Amniotic stem cell (primary cell): ENCODE results near the gene COL18A1.
"Not testable (repeated sequence)": the region's sequence is repeated elsewhere in the genome, so short reads cannot be mapped to it uniquely, and the experiment has no call there.

ENCODE experiments used
- DNase-seq: peaks from one replicate; lab custom pipeline; 2025; lab: John Stamatoyannopoulos, UW

COL18A1 gene

GRCh38 chr21:45522986-45523385, 118.0 kb downstream of the COL18A1 start:
- no peak for DNase-seq

DNA sequence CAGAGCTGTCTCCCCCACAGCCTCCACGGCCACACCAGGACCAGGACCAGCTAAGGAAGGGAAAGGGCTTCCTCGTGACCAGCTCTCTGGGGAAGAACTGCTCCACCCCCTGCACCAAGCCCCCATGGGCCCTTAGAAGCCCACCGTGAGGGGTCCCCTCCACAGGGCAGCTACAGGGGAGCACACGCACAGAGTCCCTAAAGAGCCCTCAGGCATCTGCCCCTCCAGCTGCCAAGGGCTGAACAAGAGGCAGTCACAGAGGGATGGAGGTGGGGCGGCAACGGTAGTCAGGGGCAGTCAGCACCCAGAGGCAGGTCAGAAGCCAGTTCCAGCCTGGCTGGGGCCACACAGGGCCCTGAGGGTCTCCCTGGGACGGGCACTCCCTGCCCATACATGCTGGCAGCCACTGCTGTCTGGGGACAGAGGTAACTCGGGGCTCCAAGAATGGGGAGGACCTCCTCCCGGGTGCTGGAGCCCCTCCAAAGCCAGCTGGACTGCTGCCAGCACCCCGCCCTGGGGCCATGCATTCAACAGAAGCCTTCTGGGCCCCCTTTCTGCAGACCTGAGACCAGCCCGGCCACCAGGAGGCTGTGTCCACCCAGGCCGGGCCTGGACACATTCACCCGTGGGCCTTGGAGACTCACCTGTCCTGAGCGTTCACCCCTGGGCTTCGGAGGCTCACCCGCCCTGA, 118.6 kb downstream of the COL18A1 start:
- DNase-seq: no peak

GRCh38 chr21:45524756-45525152, 119.8 kb downstream of the COL18A1 start:
- no peak for DNase-seq

- DNase-seq: no peak
These were observed 120.4 kb downstream of the COL18A1 start for GRCh38 chr21:45525153-45525909.

DNA sequence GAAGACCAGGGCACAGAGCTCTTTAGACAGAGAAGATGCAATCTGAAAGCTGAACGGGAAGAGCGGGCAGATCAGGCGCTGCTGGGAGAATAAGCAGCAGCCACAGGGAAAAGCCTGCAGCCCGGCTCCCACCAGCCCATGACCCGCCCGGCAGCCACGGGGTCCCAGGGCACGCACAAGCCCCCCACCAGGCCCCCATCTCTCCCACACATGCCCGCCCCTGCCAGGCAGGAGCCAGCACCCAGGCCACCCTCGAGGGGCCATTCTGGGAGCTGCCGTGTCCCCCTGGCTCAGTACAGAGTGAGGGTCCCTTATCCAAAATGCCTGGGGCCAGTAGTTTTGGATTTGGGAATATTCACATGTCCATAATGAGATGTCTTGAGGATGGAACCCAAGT, 120.9 kb downstream of the COL18A1 start:
- DNase-seq: no peak

DNA sequence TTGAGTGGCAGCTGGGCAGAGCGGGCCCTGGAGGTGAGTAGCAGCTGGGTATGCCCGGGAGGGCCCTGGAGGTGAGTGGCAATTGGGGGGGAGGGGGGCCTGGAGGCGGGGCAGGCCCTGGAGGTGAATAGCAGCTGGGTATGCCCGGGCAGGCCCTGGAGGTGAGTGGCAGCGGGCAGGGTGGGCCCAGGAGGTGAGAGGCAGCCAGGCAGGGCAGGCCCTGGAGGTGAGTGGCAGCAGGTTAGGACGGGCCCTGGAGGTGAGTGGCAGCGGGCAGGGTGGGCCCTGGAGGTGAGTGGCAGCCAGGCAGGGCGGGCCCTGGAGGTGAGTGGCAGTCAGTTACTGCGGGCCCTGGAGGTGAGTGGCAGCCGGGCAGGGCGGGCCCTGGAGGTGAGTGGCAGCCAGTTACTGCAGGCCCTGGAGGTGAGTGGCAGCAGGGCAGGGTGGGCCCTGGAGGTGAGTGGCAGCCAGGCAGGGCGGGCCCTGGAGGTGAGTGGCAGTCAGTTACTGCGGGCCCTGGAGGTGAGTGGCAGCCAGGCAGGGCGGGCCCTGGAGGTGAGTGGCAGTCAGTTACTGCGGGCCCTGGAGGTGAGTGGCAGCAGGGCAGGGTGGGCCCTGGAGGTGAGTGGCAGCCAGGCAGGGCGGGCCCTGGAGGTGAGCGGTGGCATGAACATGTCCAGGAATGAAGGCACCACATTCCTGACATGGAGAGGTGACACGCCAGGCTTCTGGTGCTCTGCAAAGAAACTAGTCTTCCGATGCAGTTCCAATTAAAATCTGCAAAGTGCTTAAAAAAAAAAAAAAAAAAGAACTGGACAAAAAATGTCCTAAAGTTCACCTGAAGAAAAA, 122.4 kb downstream of the COL18A1 start:
- not testable (repeated sequence) for DNase-seq

DNA sequence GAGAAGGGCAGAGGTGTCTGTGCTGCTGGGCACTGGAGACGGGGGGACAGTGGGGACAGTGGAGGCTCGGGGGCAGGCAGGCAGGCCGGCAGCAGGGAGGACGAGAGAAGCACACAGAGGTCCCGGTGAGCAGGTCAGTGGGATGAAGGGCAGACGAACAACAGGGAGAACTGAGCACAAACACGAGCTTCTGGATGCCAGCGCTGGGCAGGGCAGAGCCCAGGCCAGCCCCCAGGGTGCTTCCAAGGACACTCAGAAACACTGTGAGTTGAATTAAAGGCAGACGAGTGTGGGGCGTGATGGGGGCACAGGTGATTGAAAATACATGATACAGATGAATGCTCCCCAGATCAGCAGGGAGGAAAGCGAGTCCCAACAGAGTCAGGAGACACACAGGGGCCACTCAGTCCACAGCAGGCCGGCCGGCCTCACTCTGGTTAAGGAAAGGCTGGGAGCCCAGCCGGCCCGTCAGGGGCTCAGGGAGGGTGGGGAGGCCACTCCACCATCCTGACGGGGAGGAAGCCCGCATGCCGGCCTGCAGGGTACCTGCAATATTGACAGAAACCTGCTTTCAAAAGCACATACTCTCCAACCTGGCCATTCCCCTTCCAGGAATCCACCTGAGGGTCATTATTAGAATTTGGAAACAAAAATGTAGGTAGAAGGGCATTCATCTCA, 123.2 kb downstream of the COL18A1 start:
- DNase-seq: no peak

GRCh38 chr21:45528981-45529784, 124.2 kb downstream of the COL18A1 start:
- no peak for DNase-seq

DNA sequence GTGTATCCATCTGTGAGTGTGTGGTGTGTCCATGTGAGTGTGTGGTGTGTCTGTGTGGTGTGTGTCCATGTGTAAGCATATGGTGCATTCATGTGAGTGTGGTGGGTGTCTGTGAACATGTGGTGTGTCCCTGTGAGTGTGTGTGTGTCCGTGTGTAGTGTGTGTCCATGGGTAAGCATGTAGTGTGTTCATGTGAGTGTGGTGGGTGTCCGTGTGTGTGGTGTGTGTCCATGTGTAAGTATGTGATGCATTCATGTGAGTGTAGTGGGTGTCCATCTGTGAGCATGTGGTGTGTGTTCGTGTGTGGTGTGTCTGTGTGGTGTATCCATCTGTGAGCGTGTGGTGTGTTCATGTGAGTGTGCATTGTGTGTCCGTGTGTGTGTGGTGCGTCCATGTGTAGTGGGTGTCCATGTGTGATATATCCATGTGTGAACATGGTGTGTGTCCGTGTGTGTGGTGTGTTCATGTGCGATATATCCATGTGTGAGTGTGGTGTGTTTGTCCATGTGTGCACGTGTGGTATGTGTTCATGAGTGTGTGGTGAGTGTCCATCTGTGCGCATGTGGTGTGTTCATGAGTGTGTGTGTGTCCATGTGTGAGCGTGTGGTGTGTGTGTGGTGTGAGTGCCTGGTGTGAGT, 124.9 kb downstream of the COL18A1 start:
- DNase-seq: no peak

GRCh38 chr21:45530423-45531113, 125.6 kb downstream of the COL18A1 start:
- DNase-seq: no peak

DNA sequence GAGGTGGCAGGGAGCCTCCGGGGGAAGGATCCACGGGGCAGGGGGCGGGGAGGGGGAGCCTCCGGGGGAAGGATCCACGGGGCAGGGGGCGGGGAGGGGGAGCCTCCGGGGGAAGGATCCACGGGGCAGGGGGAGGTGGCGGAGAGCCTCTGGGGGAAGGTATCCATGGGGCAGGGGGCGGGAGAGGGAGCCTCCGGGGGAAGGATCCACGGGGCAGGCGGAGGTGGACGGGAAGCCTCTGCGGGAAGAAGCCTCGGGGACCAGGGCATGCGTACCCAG, 126.1 kb downstream of the COL18A1 start:
- not testable (repeated sequence) for DNase-seq

- DNase-seq: no peak
These were observed 126.6 kb downstream of the COL18A1 start for GRCh38 chr21:45531393-45532215.

DNA sequence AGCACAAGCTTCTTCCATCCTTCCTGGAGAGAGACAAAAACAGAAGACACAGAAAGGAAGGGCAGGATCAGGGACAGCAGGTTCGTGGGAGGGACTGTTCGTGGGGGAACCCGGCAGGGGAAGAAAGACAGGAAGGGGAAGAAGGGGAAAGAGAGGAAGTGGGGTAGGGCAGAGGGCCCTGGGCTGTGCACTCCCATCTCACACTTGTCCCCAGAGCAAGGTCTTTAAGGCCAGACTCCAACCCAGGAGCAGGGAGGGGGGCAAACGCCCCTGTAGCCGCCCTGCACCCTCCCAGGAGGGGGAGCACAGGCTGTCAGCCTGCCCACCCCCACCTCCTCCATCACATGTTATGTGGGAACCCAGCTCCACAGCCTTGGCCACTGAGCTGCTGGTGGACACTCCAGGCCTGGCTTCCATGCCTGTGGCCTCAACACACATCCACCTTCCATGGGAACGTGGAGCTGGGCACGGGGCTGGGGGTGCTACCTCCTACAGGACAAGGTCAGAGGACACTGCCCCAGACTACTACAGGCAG, 127.9 kb downstream of the COL18A1 start:
- no peak for DNase-seq

- DNase-seq: no peak
These were observed 128.4 kb downstream of the COL18A1 start for GRCh38 chr21:45533361-45533845.

- DNase-seq: no peak
These were observed 129.1 kb downstream of the COL18A1 start for GRCh38 chr21:45533846-45534635.

DNA sequence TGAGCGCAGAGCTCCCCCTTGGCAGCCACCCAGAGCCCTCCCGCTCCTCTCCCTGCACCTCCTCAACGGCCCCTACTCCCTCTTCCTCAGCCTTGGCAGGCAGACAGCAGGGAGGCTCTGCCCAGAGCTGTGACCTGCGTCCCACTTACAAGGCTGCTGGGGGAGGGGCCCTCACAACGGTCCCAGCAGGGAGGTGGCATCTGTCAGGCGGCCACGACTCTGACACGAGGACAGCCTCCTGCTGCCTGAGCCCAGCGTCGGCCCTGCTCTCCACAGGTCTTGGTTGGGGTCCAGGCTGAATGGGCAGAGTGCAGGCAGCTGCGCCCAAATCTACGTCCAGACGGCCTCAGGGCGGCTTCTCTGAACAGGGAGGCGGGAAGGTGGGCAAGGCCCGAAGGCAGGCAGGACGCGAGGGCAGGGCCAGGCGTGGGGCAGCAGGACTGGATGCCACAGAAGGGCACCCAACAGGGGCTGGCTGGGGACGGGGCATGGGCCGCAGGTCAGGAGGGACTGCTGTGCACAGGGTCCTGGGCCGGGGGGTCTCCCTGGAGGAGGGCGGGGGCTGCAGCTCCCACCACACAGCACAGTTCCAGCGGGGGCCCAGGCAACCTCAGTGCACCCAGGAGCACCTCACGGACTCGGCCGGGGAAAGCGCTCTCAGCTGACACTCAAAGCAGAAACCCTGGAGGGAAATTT, 129.8 kb downstream of the COL18A1 start:
- no peak for DNase-seq

DNA sequence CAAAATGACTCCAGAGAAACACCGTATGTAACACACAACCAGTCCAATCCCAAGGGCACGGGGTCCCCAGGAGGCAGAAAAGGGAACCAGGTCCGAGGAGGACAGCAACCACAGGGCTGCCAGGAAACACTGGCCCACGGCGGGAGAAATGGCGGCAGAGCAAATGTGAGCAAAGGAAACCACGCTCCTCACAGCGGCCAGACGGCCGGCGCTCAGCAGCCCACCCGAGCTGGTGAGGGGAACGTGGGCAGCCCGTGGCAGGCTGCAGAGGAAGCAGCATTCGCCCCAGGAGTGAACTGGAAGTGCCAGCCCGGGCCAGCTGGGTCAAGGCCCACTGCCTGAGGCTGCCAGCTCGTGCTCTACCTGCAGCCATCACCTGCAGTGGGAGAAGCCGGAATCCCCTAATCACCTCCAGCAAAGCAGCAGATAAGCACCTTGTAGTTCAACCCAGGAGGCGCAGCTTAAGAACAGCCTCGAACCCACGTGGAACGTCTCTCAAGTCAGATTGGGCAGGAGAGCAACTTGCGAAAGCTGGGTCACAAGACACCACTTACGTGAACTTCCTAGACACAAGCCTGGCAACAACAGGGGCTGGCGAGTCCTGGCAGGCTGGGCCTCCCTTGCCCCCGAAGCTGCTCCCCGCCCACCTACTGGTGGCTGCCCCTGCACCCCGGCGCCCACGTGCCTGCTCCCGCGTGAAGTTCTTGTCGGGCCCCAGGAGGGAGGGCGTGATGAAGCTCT, 130.5 kb downstream of the COL18A1 start:
- no peak for DNase-seq
